DOHH2 (cell line): ENCODE results near the gene BIVM.
"Not testable (repeated sequence)": the region's sequence is repeated elsewhere in the genome, so short reads cannot be mapped to it uniquely, and the experiment has no call there.

Experiments used
- H3F3A ChIP-seq: fragments of 200-600 bp; sonication (generic), shearing (Covaris generic); 2 replicates; pipeline ENCODE4 v1.6.0; 2016; ENCODE audit warnings: antibody characterized with exemption, mild to moderate bottlenecking; ENCODE audit not compliant: control insufficient read depth, insufficient read depth
- H3K27ac ChIP-seq: fragments of 200-600 bp; sonication (generic); 2 replicates; pipeline ENCODE4 v1.5.1; 2014; ENCODE audit warnings: low read depth, mild to moderate bottlenecking, low read length, moderate library complexity
- H3K27me3 ChIP-seq: fragments of 200-600 bp; sonication (generic); 2 replicates; pipeline ENCODE4 v1.6.1; 2014; ENCODE audit warnings: mild to moderate bottlenecking, low read length, mixed read lengths; ENCODE audit not compliant: control insufficient read depth
- H3K36me3 ChIP-seq: fragments of 200-600 bp; sonication (generic); 2 replicates; pipeline ENCODE4 v1.6.1; 2014; ENCODE audit warnings: mild to moderate bottlenecking, low read length, moderate library complexity, mixed read lengths; ENCODE audit not compliant: control insufficient read depth
- H3K4me1 ChIP-seq: fragments of 200-600 bp; sonication (generic); 2 replicates; pipeline ENCODE4 v1.6.1; 2014; ENCODE audit warnings: mild to moderate bottlenecking, low read length, mixed read lengths; ENCODE audit not compliant: control insufficient read depth
- H3K4me2 ChIP-seq: fragments of 200-600 bp; sonication (generic); 2 replicates; pipeline ENCODE4 v1.6.0; 2014; ENCODE audit warnings: mild to moderate bottlenecking, low read length, moderate library complexity
- H3K4me3 ChIP-seq: fragments of 200-600 bp; sonication (generic); 2 replicates; pipeline ENCODE4 v1.5.1; 2014; ENCODE audit warnings: mild to moderate bottlenecking, low read length, mixed read lengths
- H3K79me2 ChIP-seq: fragments of 200-600 bp; sonication (generic); 2 replicates; pipeline ENCODE4 v1.6.1; 2014; ENCODE audit warnings: mild to moderate bottlenecking, low read length, mixed read lengths; ENCODE audit not compliant: control insufficient read depth
- H3K9me2 ChIP-seq: fragments of 200-600 bp; sonication (generic); replicated peaks from 2 replicates; pipeline ENCODE4 v1.6.1; 2014; ENCODE audit warnings: mild to moderate bottlenecking, low read length, mixed read lengths; ENCODE audit not compliant: control insufficient read depth
- H3K9me3 ChIP-seq: fragments of 200-600 bp; sonication (generic); 2 replicates; pipeline ENCODE4 v1.6.1; 2014; ENCODE audit warnings: antibody characterized with exemption, low read length, mixed read lengths; ENCODE audit not compliant: control insufficient read depth, insufficient read depth
- H4K20me1 ChIP-seq: fragments of 200-600 bp; sonication (generic); 2 replicates; pipeline ENCODE4 v1.6.0; 2014; ENCODE audit warnings: low read depth, mild to moderate bottlenecking, antibody characterized with exemption, low read length, moderate library complexity; ENCODE audit not compliant: control insufficient read depth, insufficient read depth
- CTCF ChIP-seq: fragments of 200-600 bp; sonication (generic); IDR thresholded peaks from one replicate; pipeline ENCODE4 v1.5.1; 2014; ENCODE audit warnings: antibody characterized with exemption, mild to moderate bottlenecking, low read depth, low read length; ENCODE audit not compliant: poor library complexity, severe bottlenecking
- EZH2phosphoT487 ChIP-seq: fragments of 200-600 bp; sonication (generic); IDR thresholded peaks from 2 replicates; pipeline ENCODE4 v1.6.1; 2017; ENCODE audit warnings: borderline replicate concordance, mild to moderate bottlenecking, antibody characterized with exemption, low read length, moderate library complexity, mixed read lengths

BIVM gene

GRCh38 chr13:102777736-102778135, 21.2 kb upstream of the BIVM start:
- Histone ChIP-seq H3F3A (no peaks in the 10 kb centered on the region), H3K27ac (no peak overlapping the region), H3K27me3 (no peaks in the 10 kb centered on the region), H3K4me1 (peaks cover 10% of the 10 kb centered on the region), H3K9me2 (no peaks in the 10 kb centered on the region), H3K36me3 (no peaks in the 10 kb centered on the region), H3K79me2 (peaks cover 5% of the 10 kb centered on the region), H3K4me2 (no peak overlapping the region), H3K4me3 (no peak overlapping the region), H4K20me1 (no peaks in the 10 kb centered on the region), H3K9me3 (peaks cover 16% of the 10 kb centered on the region; the same call in 1 of the 2 replicates)
- TF ChIP-seq EZH2phosphoT487: no peak
- TF ChIP-seq CTCF: no peak

- Histone ChIP-seq H3F3A (no peaks in the 10 kb centered on the region), H3K27ac (no peak overlapping the region), H3K4me1 (no peaks in the 10 kb centered on the region; the same call in 1 of the 2 replicates), H3K9me2 (no peaks in the 10 kb centered on the region), H3K36me3 (no peaks in the 10 kb centered on the region), H3K27me3 (no peaks in the 10 kb centered on the region), H3K9me3 (peaks cover 9% of the 10 kb centered on the region; the same call in 1 of the 2 replicates), H3K4me2 (no peak overlapping the region), H4K20me1 (no peaks in the 10 kb centered on the region), H3K4me3 (no peak overlapping the region), H3K79me2 (no peaks in the 10 kb centered on the region)
- TF ChIP-seq EZH2phosphoT487: no peak
- TF ChIP-seq CTCF: no peak
Measured at GRCh38 chr13:102779436-102780159, 19.3 kb upstream of the BIVM start.

GRCh38 chr13:102780656-102781055, 18.3 kb upstream of the BIVM start:
- H3K9me3 ChIP-seq, H3K36me3 ChIP-seq, H3K27ac ChIP-seq, H3F3A ChIP-seq, H3K9me2 ChIP-seq, H3K79me2 ChIP-seq, H4K20me1 ChIP-seq, H3K4me2 ChIP-seq, H3K27me3 ChIP-seq, H3K4me1 ChIP-seq, H3K4me3 ChIP-seq: not testable (repeated sequence)

GRCh38 chr13:102781591-102781990, 17.3 kb upstream of the BIVM start:
- no peak overlapping the region for H3K27ac ChIP-seq
- no peak overlapping the region for H3K4me2 ChIP-seq
- no peak overlapping the region for H3K4me3 ChIP-seq
- peaks cover 9% of the 10 kb centered on the region; the same call in 1 of the 2 replicates for H3K9me3 ChIP-seq
- TF ChIP-seq EZH2phosphoT487: no peak
- no peak for TF ChIP-seq CTCF
- no peaks in the 10 kb centered on the region for H3K4me1 ChIP-seq
- H4K20me1 ChIP-seq: no peaks in the 10 kb centered on the region
- H3K36me3 ChIP-seq: peaks cover 8% of the 10 kb centered on the region
- H3K9me2 ChIP-seq: no peaks in the 10 kb centered on the region
- no peaks in the 10 kb centered on the region for H3K27me3 ChIP-seq
- H3F3A ChIP-seq: no peaks in the 10 kb centered on the region
- no peaks in the 10 kb centered on the region for H3K79me2 ChIP-seq
